ENCODE results near the gene TRIM62. TPM values are rescaled to one million over a fixed set of nuclear protein-coding genes. Genes with fewer than 3 reads are reported as not detected.

The TRIM62 gene
- total and polyA plus RNA-seq, 9 donors, result 3.3 to 11.4 (median 5.7) TPM

DNA sequence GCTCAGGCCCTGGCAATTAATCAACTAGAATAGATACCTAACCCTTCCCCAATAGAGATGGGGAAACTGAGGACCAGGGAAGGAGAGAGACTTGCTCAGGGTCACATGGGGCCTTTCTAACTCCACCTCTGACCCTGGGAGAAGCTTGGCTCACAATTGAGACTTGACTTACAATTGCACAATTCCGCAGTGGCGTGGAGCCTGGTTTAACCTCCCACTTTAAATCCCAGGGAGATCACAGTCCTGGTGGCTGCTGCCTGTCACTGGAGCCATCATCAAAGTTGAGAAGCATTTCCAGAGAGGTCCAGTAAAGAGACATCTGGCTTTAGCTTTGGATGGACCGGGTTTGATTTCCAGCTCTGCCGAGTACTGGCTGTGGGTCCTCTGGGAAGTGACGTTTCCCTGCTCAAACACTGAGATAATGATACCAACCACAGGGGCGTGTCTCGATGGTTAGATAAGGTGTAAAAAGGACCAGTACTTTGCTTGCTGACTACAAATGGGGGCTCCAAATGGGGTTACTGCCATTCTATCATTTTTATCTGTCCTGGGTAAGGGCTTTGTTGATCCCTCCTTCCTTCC, 39.3 kb downstream of the TRIM62 start:
- Histone ChIP-seq H3K4me1 (ENCODE audit: insufficient read depth) (no peaks in the 10 kb centered on the region), H3K36me3 (no peaks in the 10 kb centered on the region), H3K27ac (no peak overlapping the region), H3K4me3 (no peak overlapping the region), H3K9me3 (no peaks in the 10 kb centered on the region), H3K27me3 (no peaks in the 10 kb centered on the region)
- intact Hi-C loops (cut with DNase I), result no loop called here
- no peak for TF ChIP-seq POLR2A (IDR thresholded peaks at IDR 0.05)
- TF ChIP-seq EP300 (IDR thresholded peaks at IDR 0.05), result no peak
- TF ChIP-seq, protein P1, sequence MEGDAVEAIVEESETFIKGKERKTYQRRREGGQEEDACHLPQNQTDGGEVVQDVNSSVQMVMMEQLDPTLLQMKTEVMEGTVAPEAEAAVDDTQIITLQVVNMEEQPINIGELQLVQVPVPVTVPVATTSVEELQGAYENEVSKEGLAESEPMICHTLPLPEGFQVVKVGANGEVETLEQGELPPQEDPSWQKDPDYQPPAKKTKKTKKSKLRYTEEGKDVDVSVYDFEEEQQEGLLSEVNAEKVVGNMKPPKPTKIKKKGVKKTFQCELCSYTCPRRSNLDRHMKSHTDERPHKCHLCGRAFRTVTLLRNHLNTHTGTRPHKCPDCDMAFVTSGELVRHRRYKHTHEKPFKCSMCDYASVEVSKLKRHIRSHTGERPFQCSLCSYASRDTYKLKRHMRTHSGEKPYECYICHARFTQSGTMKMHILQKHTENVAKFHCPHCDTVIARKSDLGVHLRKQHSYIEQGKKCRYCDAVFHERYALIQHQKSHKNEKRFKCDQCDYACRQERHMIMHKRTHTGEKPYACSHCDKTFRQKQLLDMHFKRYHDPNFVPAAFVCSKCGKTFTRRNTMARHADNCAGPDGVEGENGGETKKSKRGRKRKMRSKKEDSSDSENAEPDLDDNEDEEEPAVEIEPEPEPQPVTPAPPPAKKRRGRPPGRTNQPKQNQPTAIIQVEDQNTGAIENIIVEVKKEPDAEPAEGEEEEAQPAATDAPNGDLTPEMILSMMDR (IDR thresholded peaks at IDR 0.05), result no peak
- DNase-seq, result no peak
- 73 to 82% (median 79%) methylated on average over 7 of the region's 7 CpGs for WGBS, 3 donors

DNA sequence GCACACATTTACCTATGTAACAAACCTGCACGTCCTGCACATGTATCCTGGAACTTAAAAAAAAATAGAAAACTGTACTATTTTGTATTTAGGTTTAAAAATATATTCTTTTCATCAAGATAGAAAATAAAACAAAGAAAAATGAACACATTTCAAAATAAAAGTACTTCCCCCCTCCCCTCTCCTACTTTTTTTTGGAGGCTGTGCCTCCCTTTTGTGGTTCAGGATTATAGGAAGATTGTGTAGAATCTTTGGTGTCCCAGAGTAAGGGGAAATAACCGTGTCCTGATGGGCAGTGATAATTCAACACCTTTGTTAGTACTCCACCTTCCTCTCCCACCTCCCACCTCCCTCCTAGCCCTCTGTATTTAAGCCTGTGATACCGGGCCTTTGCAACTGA, 40.1 kb downstream of the TRIM62 start:
- Histone ChIP-seq H3K4me1 (ENCODE audit: insufficient read depth) (no peaks in the 10 kb centered on the region), H3K4me3 (no peak overlapping the region), H3K9me3 (no peaks in the 10 kb centered on the region), H3K36me3 (no peaks in the 10 kb centered on the region), H3K27ac (no peak overlapping the region), H3K27me3 (no peaks in the 10 kb centered on the region)
- DNase-seq, result no peak
- intact Hi-C loops (cut with DNase I), result no loop called here
- TF ChIP-seq EP300 (IDR thresholded peaks at IDR 0.05), result no peak
- TF ChIP-seq, protein P1 (IDR thresholded peaks at IDR 0.05), result no peak
- TF ChIP-seq POLR2A (IDR thresholded peaks at IDR 0.05), result no peak
- WGBS, 3 donors, result 61 to 69% (median 67%) methylated on average over 3 of the region's 3 CpGs

DNA sequence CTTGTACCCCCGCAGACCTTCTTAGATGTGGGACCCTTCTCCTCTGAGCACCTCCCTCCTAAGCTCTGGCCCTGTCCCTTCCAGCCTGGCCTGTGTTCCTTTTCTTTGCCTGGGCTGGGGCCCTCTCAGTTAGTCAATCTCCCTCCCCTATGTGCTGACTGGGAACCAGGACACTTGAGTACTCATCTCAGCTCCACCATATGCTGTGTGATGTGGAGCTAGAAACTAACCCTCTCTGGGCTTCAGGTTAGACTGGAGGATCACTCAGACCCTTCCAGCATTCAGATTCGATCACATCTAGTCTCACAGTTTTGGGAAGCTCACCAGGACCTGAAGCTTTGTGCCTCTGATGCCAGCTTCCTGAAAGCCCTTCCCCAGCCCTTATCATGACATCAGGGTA, 40.6 kb downstream of the TRIM62 start:
- intact Hi-C loops (cut with DNase I), result no loop called here
- H3K27me3 ChIP-seq, result no peaks in the 10 kb centered on the region
- WGBS, 3 donors, result 80 to 86% (median 85%) methylated on average over 2 of the region's 2 CpGs
- no peak overlapping the region for H3K4me3 ChIP-seq
- DNase-seq, result no peak
- H3K27ac ChIP-seq, result no peak overlapping the region
- TF ChIP-seq POLR2A (IDR thresholded peaks at IDR 0.05), result no peak
- TF ChIP-seq EP300 (IDR thresholded peaks at IDR 0.05), result no peak
- TF ChIP-seq, protein P1 (IDR thresholded peaks at IDR 0.05), result no peak
- H3K36me3 ChIP-seq, result no peaks in the 10 kb centered on the region
- no peaks in the 10 kb centered on the region for H3K9me3 ChIP-seq
- H3K4me1 ChIP-seq (ENCODE audit: insufficient read depth), result no peaks in the 10 kb centered on the region

DNA sequence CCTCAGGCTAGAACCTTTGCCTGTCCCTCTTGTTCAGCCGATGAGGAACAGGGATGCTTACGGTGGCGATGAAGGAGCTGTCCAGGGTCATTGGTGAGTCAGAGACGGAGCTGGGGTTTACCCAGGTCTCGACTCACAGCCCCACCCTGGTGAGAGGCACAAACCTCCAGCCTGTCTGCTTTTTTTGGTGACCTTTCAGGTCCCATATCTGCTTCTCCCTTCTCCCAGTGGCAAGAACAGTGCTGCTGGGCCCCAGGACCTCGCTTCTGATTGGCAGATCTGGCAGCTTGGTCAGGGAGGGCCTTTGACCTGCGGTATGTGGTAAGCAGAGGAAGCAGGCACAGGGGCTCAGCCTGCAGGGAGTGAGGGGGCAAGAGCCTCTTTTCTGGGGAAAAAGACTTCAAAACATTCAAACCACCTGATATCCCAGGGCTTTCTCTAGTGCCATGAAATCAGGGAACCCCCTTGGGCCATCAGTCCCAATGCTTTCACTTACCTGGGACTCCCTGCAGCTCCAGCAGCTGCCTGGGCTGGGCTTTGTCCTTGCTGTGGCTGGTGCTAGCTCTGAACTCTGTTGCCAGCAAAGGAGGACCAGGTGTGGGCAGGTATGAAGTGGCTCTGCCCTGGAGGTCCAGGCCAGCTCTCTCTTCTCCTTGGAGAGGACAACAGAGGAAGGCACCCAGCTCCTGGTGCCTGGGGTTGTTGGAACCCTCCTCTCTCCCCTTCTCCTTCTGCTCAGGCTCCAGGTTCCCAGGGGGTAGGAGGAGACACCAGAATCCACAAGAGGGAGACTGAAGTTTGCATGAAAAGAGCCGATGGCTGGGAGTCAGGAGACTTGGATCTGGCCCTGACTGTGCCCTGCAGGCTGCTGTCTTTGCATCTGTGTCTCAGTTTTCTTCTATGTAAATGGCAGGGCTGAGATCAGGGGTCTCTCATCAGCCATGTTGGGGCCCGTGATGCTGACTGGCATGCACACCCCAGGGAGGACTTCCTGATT, 41.4 kb downstream of the TRIM62 start:
- Histone ChIP-seq H3K9me3 (no peaks in the 10 kb centered on the region), H3K27me3 (no peaks in the 10 kb centered on the region), H3K4me1 (ENCODE audit: insufficient read depth) (no peaks in the 10 kb centered on the region), H3K36me3 (no peaks in the 10 kb centered on the region), H3K4me3 (no peak overlapping the region), H3K27ac (no peak overlapping the region)
- intact Hi-C loops (cut with DNase I), result no loop called here
- WGBS, 3 donors, result 57 to 75% (median 62%) methylated on average over 9 of the region's 9 CpGs
- DNase-seq, result no peak
- TF ChIP-seq, protein P1 (IDR thresholded peaks at IDR 0.05), result no peak
- TF ChIP-seq POLR2A (IDR thresholded peaks at IDR 0.05) (no peak), EP300 (IDR thresholded peaks at IDR 0.05) (no peak)

All from ovary (tissue), 9 donors.